Gastrocnemius medialis (tissue), 4 donors: ENCODE measurements around the gene DMRTC1B.
"Not testable (repeated sequence)": the region's sequence is repeated elsewhere in the genome, so short reads cannot be mapped to it uniquely, and the experiment has no call there.

Experiments
- POLR2A ChIP-seq, 2 donors: fragments of 450-650 bp; IDR thresholded peaks; one replicate each; pipeline ENCODE4 v1.6.1; 2017; ENCODE audit warnings: antibody characterized with exemption in 2 of 2, mild to moderate bottlenecking in 2 of 2, moderate library complexity in 2 of 2
- TF ChIP-seq, protein P1 (sequence below), 5 experiments: fragments of 450-650 bp in 3 of 5; fragments of 200-600 bp in 2 of 5; sonication (generic) in 2 of 5; IDR thresholded peaks in 4 of 5; conservative IDR thresholded peaks in 1 of 5; 1 replicate in 4 of 5; 2 replicates in 1 of 5; pipeline ENCODE4 v1.5.1; 2016 to 2019; ENCODE audit warnings: antibody characterized with exemption in 5 of 5, mild to moderate bottlenecking in 3 of 5, moderate library complexity in 3 of 5

DNA sequence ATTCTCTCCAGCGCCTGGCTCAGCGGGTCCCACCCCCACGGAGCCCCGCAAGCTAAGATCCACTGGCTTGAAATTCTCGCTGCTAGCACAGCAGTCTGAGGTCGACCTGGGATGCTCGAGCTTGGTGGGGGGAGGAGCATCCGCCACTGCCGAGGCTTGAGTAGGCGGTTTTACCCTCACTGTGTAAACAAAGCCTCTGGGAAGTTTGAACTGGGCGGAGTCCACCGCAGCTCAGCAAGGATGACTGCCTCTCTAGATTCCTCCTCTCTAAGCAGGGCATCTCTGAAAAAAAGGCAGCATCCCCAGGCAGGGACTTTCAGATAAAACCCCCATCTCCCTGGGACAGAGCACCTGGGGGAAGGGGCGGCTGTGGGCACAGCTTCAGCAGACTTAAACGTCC is 113.0 kb downstream of the DMRTC1B start:
- TF ChIP-seq, protein P1, sequence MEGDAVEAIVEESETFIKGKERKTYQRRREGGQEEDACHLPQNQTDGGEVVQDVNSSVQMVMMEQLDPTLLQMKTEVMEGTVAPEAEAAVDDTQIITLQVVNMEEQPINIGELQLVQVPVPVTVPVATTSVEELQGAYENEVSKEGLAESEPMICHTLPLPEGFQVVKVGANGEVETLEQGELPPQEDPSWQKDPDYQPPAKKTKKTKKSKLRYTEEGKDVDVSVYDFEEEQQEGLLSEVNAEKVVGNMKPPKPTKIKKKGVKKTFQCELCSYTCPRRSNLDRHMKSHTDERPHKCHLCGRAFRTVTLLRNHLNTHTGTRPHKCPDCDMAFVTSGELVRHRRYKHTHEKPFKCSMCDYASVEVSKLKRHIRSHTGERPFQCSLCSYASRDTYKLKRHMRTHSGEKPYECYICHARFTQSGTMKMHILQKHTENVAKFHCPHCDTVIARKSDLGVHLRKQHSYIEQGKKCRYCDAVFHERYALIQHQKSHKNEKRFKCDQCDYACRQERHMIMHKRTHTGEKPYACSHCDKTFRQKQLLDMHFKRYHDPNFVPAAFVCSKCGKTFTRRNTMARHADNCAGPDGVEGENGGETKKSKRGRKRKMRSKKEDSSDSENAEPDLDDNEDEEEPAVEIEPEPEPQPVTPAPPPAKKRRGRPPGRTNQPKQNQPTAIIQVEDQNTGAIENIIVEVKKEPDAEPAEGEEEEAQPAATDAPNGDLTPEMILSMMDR (IDR thresholded peaks at IDR 0.05 in 4 of 5, conservative IDR thresholded peaks at IDR 0.05 in 1 of 5): not testable (repeated sequence)
- not testable (repeated sequence) for TF ChIP-seq POLR2A (IDR thresholded peaks at IDR 0.05)
